OCI-LY3 (cell line): Measurements from ENCODE around the gene SPTBN4.

Source experiments
- CTCF ChIP-seq: fragments of 200-600, 300-600 bp; sonication (generic); IDR thresholded peaks from 2 replicates; pipeline ENCODE4 v1.5.1; 2014; ENCODE audit warnings: antibody characterized with exemption, low read length, low read depth
- EZH2phosphoT487 ChIP-seq: fragments of 200-600 bp; shearing (Covaris generic); IDR thresholded peaks from 2 replicates; pipeline ENCODE4 v1.6.1; 2018; ENCODE audit warnings: antibody characterized with exemption, mixed run types, low read depth

GRCh38 chr19:40521276-40521675 is 54.5 kb downstream of the SPTBN4 start:
- TF ChIP-seq CTCF, result peak; percentile 24; the same call in 1 of the 2 replicates
- TF ChIP-seq EZH2phosphoT487, result no peak
